Neural cell (in vitro differentiated cells): ENCODE data around the gene ARFGEF3. TPM values are rescaled to one million over a fixed set of nuclear protein-coding genes. Genes with fewer than 3 reads are reported as not detected.

Experiments
- H2AFZ ChIP-seq: fragments of 200-600, 300-800 bp; sonication (generic), shearing (Covaris generic); 2 replicates; pipeline ENCODE4 v1.6.0; 2014; ENCODE audit warnings: low read depth, mild to moderate bottlenecking, antibody characterized with exemption, low read length, moderate library complexity
- H3F3A ChIP-seq: fragments of 200-600 bp; shearing (Covaris generic); 2 replicates; pipeline ENCODE4 v1.6.1; 2016; ENCODE audit warnings: mild to moderate bottlenecking, moderate library complexity, mixed read lengths, antibody characterized with exemption, low read length; ENCODE audit not compliant: insufficient read depth, poor library complexity, severe bottlenecking
- H3K27ac ChIP-seq: fragments of 200-600, 300-800 bp; sonication (generic), shearing (Covaris generic); 2 replicates; pipeline ENCODE4 v1.5.1; 2014; ENCODE audit warnings: mild to moderate bottlenecking, low read length, moderate library complexity
- H3K27me3 ChIP-seq: fragments of 300-800, 200-600 bp; sonication (generic), shearing (Covaris generic); 2 replicates; pipeline ENCODE4 v1.6.0; 2014; ENCODE audit warnings: mild to moderate bottlenecking, low read depth, low read length, moderate library complexity; ENCODE audit not compliant: insufficient read depth
- H3K36me3 ChIP-seq: fragments of 300-800, 200-600 bp; sonication (generic), shearing (Covaris generic); 2 replicates; pipeline ENCODE4 v1.5.1; 2014; ENCODE audit warnings: mild to moderate bottlenecking, antibody characterized with exemption, low read length, moderate library complexity; ENCODE audit not compliant: insufficient read depth
- H3K4me2 ChIP-seq: fragments of 300-800, 200-600 bp; sonication (generic), shearing (Covaris generic); 2 replicates; pipeline ENCODE4 v1.6.0; 2014; ENCODE audit warnings: mild to moderate bottlenecking, low read length
- H3K4me3 ChIP-seq: fragments of 300-800, 200-600 bp; sonication (generic), shearing (Covaris generic); 2 replicates; pipeline ENCODE4 v1.5.1; 2014; ENCODE audit warnings: mild to moderate bottlenecking, low read length, moderate library complexity
- H3K79me2 ChIP-seq: fragments of 200-600 bp; shearing (Covaris generic); replicated peaks from 2 replicates; pipeline ENCODE4 v1.6.0; 2014; ENCODE audit warnings: mild to moderate bottlenecking, low read length, moderate library complexity; ENCODE audit not compliant: insufficient read depth
- H3K9ac ChIP-seq: fragments of 300-800, 200-600 bp; sonication (generic), shearing (Covaris generic); 2 replicates; pipeline ENCODE4 v1.6.1; 2016; ENCODE audit warnings: mild to moderate bottlenecking, low read length, mixed read lengths
- H3K9me2 ChIP-seq: fragments of 200-600 bp; shearing (Covaris generic); 2 replicates; pipeline ENCODE4 v1.6.1; 2016; ENCODE audit warnings: mild to moderate bottlenecking, low read length, mixed read lengths; ENCODE audit not compliant: insufficient read depth
- H3K9me3 ChIP-seq: fragments of 200-600, 300-800 bp; sonication (generic), shearing (Covaris generic); 2 replicates; pipeline ENCODE4 v1.6.1; 2016; ENCODE audit warnings: mild to moderate bottlenecking, mixed run types, low read length, moderate library complexity, mixed read lengths
- H4K20me1 ChIP-seq: fragments of 200-600 bp; shearing (Covaris generic); 2 replicates; pipeline ENCODE4 v1.6.1; 2016; ENCODE audit warnings: mild to moderate bottlenecking, mixed run types; ENCODE audit not compliant: insufficient read depth
- EP300 ChIP-seq: fragments of 450-650 bp; conservative IDR thresholded peaks from 2 replicates; pipeline ENCODE4 v1.6.1; 2014; ENCODE audit warnings: antibody characterized with exemption, mild to moderate bottlenecking, moderate library complexity; ENCODE audit not compliant: poor library complexity, severe bottlenecking
- EZH2 ChIP-seq: fragments of 200-600, 300-800 bp; shearing (Covaris generic), sonication (generic); IDR thresholded peaks from 2 replicates; pipeline ENCODE4 v1.6.1; 2014; ENCODE audit warnings: antibody characterized with exemption, low read length, borderline replicate concordance, mild to moderate bottlenecking; ENCODE audit not compliant: insufficient read depth, poor library complexity, severe bottlenecking
- MXI1 ChIP-seq: fragments of 450-650 bp; conservative IDR thresholded peaks from 2 replicates; pipeline ENCODE4 v1.6.1; 2014; ENCODE audit warnings: antibody characterized with exemption, mild to moderate bottlenecking; ENCODE audit not compliant: poor library complexity, severe bottlenecking
- POLR2AphosphoS5 ChIP-seq: IDR thresholded peaks from 2 replicates; pipeline ENCODE4 v1.6.1; 2012
- RAD21 ChIP-seq: fragments of 450-650 bp; conservative IDR thresholded peaks from 2 replicates; pipeline ENCODE4 v1.6.1; 2014; ENCODE audit warnings: antibody characterized with exemption, mild to moderate bottlenecking, moderate library complexity
- SMC3 ChIP-seq: fragments of 450-650 bp; conservative IDR thresholded peaks from 2 replicates; pipeline ENCODE4 v1.6.1; 2014; ENCODE audit warnings: antibody characterized with exemption, mild to moderate bottlenecking, moderate library complexity; ENCODE audit not compliant: poor library complexity
- TAF1 ChIP-seq: IDR thresholded peaks from 2 replicates; pipeline ENCODE4 v1.6.1; 2012; ENCODE audit warnings: low read depth
- polyA plus RNA-seq: library from polyadenylated mRNA; depleted of rRNA; stranded (reverse); fragments of >200 nt; gene quantifications from 2 replicates; pipeline ENCODE4 v1.2.3, GENCODE V29; 2014
- TF ChIP-seq, protein P1 (sequence below): fragments of 450-650 bp; IDR thresholded peaks from 2 replicates; pipeline ENCODE4 v1.5.1; 2014; ENCODE audit warnings: antibody characterized with exemption, mild to moderate bottlenecking, moderate library complexity; ENCODE audit not compliant: poor library complexity, severe bottlenecking
- TF ChIP-seq, protein P2 (sequence below): IDR thresholded peaks from 2 replicates; pipeline ENCODE4 v1.6.1; 2012; ENCODE audit warnings: borderline replicate concordance

ARFGEF3 gene
- polyA plus RNA-seq, 1 donor from 2014 or later, result 4.6 TPM

DNA sequence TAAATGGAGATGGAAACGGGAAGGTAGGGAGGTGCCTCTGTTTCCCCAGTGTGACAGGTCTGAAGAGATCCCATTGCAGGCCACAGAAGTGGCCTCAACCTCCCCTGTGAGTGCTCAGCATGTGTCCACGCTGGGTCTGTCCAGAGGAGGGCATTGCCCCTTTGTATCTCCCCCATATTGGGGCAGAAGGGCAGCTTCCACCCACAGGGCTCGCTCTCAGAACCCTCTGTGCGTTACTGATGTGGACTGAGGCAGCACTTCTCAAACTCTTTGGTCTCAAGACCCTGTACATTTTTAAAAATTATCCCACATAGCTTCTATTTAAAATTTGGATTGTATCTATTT, 22.0 kb downstream of the ARFGEF3 start:
- H3K79me2 ChIP-seq, result no peaks in the 10 kb centered on the region

DNA sequence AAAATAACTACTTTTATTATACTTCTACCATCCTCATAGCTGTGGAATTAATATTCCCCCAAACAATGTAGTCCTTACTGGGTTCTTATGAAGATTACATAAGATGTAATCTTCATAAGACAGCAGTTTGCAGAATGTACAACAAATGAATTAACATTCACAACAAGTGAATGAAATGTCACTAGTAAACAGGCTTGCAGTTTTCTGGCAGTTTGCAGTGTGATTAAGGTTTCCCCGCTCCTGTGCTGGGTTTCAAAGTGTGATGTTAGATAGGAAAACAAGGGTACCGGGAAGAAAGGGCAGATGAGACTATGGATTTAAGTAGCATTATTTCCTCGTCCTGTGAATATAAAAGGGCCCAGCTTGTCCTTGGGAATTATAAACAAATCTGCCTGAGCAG, 22.5 kb downstream of the ARFGEF3 start:
- TF ChIP-seq RAD21, result no peak
- no peak for TF ChIP-seq EZH2
- TF ChIP-seq MXI1, result no peak
- no peak for TF ChIP-seq SMC3
- TF ChIP-seq POLR2AphosphoS5, result no peak
- TF ChIP-seq, protein P1, sequence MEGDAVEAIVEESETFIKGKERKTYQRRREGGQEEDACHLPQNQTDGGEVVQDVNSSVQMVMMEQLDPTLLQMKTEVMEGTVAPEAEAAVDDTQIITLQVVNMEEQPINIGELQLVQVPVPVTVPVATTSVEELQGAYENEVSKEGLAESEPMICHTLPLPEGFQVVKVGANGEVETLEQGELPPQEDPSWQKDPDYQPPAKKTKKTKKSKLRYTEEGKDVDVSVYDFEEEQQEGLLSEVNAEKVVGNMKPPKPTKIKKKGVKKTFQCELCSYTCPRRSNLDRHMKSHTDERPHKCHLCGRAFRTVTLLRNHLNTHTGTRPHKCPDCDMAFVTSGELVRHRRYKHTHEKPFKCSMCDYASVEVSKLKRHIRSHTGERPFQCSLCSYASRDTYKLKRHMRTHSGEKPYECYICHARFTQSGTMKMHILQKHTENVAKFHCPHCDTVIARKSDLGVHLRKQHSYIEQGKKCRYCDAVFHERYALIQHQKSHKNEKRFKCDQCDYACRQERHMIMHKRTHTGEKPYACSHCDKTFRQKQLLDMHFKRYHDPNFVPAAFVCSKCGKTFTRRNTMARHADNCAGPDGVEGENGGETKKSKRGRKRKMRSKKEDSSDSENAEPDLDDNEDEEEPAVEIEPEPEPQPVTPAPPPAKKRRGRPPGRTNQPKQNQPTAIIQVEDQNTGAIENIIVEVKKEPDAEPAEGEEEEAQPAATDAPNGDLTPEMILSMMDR, result no peak
- no peak for TF ChIP-seq EP300
- no peak for TF ChIP-seq TAF1
- H3K9me2 ChIP-seq, result no peaks in the 10 kb centered on the region
- H3K36me3 ChIP-seq, result no peaks in the 10 kb centered on the region
- H3K9me3 ChIP-seq, result no peaks in the 10 kb centered on the region
- no peak overlapping the region for H3K4me2 ChIP-seq
- H3F3A ChIP-seq, result no peaks in the 10 kb centered on the region
- H4K20me1 ChIP-seq, result no peaks in the 10 kb centered on the region
- no peaks in the 10 kb centered on the region for H3K79me2 ChIP-seq
- H3K27ac ChIP-seq, result no peak overlapping the region
- no peak overlapping the region for H2AFZ ChIP-seq
- no peak overlapping the region for H3K9ac ChIP-seq
- no peaks in the 10 kb centered on the region for H3K27me3 ChIP-seq
- no peak overlapping the region for H3K4me3 ChIP-seq

More for the DNA sequence above, 22.0 kb downstream of the ARFGEF3 start:
- H3K9ac ChIP-seq, result no peak overlapping the region
- no peak overlapping the region for H2AFZ ChIP-seq
- H3K27me3 ChIP-seq, result no peaks in the 10 kb centered on the region
- no peak overlapping the region for H3K4me2 ChIP-seq
- no peaks in the 10 kb centered on the region for H4K20me1 ChIP-seq
- TF ChIP-seq, protein P2, sequence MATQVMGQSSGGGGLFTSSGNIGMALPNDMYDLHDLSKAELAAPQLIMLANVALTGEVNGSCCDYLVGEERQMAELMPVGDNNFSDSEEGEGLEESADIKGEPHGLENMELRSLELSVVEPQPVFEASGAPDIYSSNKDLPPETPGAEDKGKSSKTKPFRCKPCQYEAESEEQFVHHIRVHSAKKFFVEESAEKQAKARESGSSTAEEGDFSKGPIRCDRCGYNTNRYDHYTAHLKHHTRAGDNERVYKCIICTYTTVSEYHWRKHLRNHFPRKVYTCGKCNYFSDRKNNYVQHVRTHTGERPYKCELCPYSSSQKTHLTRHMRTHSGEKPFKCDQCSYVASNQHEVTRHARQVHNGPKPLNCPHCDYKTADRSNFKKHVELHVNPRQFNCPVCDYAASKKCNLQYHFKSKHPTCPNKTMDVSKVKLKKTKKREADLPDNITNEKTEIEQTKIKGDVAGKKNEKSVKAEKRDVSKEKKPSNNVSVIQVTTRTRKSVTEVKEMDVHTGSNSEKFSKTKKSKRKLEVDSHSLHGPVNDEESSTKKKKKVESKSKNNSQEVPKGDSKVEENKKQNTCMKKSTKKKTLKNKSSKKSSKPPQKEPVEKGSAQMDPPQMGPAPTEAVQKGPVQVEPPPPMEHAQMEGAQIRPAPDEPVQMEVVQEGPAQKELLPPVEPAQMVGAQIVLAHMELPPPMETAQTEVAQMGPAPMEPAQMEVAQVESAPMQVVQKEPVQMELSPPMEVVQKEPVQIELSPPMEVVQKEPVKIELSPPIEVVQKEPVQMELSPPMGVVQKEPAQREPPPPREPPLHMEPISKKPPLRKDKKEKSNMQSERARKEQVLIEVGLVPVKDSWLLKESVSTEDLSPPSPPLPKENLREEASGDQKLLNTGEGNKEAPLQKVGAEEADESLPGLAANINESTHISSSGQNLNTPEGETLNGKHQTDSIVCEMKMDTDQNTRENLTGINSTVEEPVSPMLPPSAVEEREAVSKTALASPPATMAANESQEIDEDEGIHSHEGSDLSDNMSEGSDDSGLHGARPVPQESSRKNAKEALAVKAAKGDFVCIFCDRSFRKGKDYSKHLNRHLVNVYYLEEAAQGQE, result no peak
- H3K36me3 ChIP-seq, result no peaks in the 10 kb centered on the region
- H3F3A ChIP-seq, result no peaks in the 10 kb centered on the region
- H3K27ac ChIP-seq, result no peak overlapping the region
- H3K9me3 ChIP-seq, result no peaks in the 10 kb centered on the region
- no peaks in the 10 kb centered on the region for H3K9me2 ChIP-seq
- no peak overlapping the region for H3K4me3 ChIP-seq

DNA sequence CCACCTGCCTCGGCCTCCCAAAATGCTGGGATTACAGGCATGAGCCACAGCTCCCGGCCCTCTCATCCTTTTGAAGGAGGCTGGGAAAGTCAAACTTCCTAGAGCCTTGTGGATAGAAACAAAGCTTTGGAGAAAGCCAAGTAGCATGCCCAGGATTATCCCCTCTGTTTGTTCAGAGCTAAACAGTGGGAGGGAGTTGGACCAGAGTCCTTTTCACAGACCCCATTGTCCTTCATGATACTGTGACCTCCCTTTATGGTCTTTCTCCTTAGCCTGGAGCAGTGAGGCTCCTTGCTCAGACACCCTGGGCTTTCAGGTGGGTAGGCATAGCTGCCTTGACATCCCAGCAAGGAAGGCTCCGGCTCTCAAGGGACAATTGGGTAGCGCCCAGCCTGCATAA, 25.4 kb downstream of the ARFGEF3 start:
- H3K9me3 ChIP-seq, result no peaks in the 10 kb centered on the region
- TF ChIP-seq, protein P1, result no peak
- TF ChIP-seq EZH2, result no peak
- H3K9ac ChIP-seq, result no peak overlapping the region
- no peaks in the 10 kb centered on the region for H3K9me2 ChIP-seq
- H3K4me3 ChIP-seq, result no peak overlapping the region
- H4K20me1 ChIP-seq, result no peaks in the 10 kb centered on the region
- H2AFZ ChIP-seq, result no peak overlapping the region
- H3K27me3 ChIP-seq, result no peaks in the 10 kb centered on the region
- no peaks in the 10 kb centered on the region for H3K79me2 ChIP-seq
- H3F3A ChIP-seq, result no peaks in the 10 kb centered on the region
- H3K4me2 ChIP-seq, result no peak overlapping the region
- H3K27ac ChIP-seq, result no peak overlapping the region
- no peaks in the 10 kb centered on the region for H3K36me3 ChIP-seq
